Stimulated activated CD8-positive, alpha-beta memory T cell treated with anti-CD3 and anti-CD28 coated beads, Interleukin-7, amount 100 ng/mL, for 24 hours (primary cell): Measurements from ENCODE around the gene MED13L.

ENCODE experiments used
- DNase-seq: peaks from one replicate; pipeline ENCODE4 v3.0.0-alpha.2; 2020; ENCODE audit warnings: low read depth

Gene MED13L

DNA sequence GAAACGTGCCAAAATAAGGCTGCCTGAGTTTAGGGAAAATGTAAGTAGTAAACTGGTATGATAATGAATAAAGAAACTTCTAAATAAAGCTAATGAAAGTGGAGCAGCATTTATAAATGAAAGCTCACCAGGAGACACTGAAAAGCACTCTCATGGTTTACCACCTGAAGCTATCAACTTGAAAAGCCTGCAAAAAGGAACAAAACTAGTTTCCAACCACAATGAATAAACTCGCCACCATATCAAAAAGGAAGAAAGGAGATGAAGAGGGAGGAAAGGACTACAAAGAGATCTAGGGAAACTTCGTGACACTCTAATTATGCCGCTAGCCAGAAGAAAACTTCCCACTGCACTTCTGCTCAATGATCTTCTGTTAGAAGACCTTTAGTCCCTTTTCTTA lies 66.7 kb downstream of the MED13L start:
- no peak for DNase-seq

DNA sequence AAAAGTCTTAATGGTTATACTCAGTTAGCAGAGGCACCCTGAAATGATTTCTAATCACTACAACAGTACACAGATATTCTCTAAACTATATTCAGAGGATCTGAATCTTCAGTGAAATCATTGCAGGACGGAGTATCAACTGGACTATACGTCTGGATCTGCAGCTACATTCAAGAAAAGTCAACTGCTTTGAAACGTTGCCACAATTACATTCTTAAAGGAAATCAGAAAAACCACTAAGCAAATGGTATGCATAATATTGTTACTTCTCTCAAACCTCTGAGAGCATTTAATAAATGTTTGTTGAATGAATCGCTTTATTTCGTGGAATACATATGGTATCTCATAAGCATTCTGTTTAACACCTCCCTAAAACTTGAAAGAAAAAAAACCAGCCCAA lies 67.4 kb downstream of the MED13L start:
- no peak for DNase-seq

- DNase-seq = no peak
These were observed 68.0 kb downstream of the MED13L start for GRCh38 chr12:116209503-116209902.

DNA sequence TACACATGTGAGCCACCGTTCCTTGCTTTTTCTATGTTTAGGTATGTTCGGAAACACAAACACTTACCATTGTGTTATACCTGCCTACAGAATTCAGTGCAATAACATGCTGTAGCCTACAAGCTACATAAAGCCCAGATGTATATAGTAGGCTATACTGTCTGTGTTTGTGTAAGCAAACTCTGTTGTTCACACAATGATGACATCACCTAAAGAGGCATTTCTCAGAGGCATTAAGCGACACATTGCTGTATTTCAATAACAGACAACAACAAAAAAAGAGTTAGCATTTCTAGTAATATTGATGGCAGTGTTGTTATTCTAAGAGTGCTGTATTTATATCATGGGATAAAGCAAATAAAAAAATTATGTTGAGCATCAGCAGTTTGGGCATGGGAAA lies 70.2 kb downstream of the MED13L start:
- no peak for DNase-seq

GRCh38 chr12:116206828-116207227 lies 70.7 kb downstream of the MED13L start:
- DNase-seq = no peak

- no peak for DNase-seq
These were observed 72.7 kb downstream of the MED13L start for GRCh38 chr12:116204785-116205184.

- DNase-seq = no peak
These were observed 73.3 kb downstream of the MED13L start for GRCh38 chr12:116204169-116204568.

- no peak for DNase-seq
These were observed 74.6 kb downstream of the MED13L start for GRCh38 chr12:116202940-116203339.

DNA sequence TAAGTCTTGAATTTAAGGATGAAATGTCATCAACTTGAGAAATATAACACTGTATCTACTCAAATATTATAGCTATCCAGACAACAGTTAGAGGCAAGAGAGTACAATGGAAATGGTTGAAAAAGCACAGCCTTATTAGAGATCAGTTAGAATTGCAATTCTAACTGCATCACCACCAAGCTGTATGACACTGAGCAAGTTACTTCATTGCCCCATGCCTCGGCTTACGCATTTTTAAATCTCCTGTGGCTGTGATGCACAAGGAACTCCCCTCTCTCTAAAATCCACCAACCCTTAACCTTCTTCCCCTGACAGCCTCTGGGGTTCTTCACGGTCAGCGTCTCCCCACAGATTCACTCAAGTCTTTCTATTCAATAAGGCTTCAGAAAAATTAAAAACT lies 75.1 kb downstream of the MED13L start:
- DNase-seq = no peak

- no peak for DNase-seq
These were observed 75.6 kb downstream of the MED13L start for GRCh38 chr12:116201908-116202307.

DNA sequence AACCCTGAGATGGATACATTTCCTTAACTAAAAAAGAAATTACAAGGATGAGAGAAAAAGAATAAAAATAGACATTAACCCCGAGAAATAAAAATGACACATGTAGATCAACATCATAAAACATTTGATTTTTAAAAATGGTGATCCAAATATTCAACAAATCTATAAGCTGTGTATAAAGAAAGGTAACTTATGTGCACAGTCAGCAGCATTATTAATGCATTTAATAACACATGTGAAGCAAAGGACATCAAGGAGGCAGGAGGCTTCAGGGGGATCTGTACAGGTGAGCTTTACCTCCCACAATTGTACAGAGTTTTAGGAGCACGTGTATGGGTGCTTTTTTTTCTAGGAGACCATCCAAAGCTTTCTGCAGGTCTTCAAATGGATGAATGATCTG lies 76.1 kb downstream of the MED13L start:
- DNase-seq = no peak

DNA sequence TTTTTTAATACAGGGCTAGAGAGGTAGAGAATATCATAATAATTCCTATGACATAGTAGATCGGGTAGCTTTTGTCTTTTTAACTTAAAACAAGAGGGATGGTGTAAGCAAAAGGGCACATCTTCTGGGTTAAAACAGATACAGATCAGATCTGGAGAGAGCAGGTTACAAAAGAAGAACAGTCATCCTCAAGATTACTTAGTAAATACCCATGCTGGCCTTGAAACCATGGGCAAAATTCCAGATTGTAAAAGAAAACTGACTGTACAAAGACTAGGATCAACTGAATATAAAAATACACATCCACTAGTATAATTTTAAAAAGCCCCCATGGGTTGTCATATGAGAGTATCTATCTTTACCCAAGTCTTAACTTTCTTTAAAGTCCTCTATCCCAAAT lies 76.7 kb downstream of the MED13L start:
- no peak for DNase-seq

- DNase-seq = no peak
These were observed 78.3 kb downstream of the MED13L start for GRCh38 chr12:116199160-116199706.

- no peak for DNase-seq
These were observed 80.5 kb downstream of the MED13L start for GRCh38 chr12:116196752-116197718.

- DNase-seq = no peak
These were observed 81.3 kb downstream of the MED13L start for GRCh38 chr12:116196226-116196625.

DNA sequence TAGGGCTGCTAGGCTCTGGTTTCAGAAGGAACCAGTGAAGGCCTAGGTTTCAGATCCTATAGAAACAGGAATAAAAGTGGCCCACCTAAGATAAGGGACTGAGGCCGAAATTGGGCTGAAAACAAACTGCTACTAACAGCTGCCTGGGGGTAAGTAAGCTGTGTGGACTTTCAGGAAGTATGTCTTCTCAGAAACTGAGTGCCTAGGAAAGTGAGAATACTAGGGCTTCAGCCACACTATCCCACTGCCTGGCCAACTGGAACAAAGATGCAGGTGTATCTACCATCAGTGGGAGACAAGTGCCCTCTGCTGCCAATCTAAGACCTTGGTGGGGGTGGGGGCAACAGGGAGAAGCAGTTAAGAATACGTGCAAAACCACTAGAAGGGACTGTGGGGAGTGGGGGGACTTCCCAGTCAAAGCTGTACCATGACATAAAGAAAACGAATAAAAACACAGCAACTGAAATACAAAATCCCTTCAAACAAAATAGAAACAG lies 82.5 kb downstream of the MED13L start:
- peak; percentile 6 for DNase-seq

DNA sequence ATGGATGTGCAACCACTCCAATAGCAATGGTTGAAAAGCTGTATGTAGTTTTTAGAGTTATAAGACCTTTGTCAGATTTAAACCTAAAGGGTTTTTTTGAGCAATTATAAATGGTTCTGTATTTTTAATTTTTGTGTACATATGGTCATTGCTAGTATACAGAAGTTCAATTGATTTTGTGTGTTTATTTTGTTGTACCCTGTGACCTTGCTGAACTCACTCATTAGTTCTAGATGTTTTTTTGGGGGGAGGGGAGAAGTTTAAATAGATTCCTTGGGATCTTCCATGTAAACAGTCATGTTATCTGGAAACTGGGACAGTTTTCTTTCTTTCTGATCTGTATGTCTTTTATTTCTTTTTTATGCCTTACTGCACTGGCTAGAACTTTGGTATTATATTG lies 87.8 kb downstream of the MED13L start:
- DNase-seq = no peak

DNA sequence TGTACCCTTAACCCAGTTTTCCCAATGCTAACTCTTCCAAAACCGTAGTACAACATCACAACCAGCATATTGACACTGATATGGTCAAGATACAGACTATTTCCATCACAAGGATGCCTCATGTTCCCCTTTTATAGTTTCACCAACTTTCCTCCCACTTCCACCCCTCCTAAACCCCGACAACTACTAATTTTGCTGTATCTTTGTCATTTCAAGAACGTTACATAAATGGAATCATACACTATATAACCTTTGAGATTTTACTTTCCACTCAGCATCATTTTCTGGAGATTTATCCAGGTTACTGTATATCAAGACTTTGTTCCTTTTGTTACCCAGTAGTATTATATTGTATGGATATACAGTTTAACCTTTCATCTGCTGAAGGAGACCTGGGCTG lies 88.9 kb downstream of the MED13L start:
- no peak for DNase-seq

GRCh38 chr12:116187151-116187511 lies 90.4 kb downstream of the MED13L start:
- DNase-seq = no peak

GRCh38 chr12:116186482-116187150 lies 90.9 kb downstream of the MED13L start:
- no peak for DNase-seq

DNA sequence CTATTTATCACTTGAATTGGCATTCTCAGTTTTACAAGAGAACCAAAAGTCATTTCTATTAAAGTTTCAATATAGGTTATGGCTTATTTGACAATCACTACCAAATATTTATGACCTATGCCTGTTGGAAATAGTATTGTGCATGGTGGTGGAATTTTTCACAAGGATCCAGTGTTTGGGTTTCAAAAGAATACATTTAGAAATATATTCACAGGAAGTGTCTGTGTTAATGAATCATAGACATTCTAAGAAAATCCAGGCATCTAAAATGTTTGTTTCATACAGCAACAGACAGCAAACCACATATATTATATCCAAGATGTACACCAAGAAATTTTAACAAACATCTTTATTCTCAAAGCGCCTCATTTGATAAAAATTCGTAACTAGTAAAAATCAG lies 92.7 kb downstream of the MED13L start:
- DNase-seq = no peak

GRCh38 chr12:116183741-116184141 lies 93.8 kb downstream of the MED13L start:
- no peak for DNase-seq
